Activated naive CD4-positive, alpha-beta T cell treated with anti-CD3 and anti-CD28 coated beads, Interleukin-2, amount 50 U/mL, for 16 hours (primary cell): Measurements from ENCODE around the gene GNAQ.
"Not testable (repeated sequence)": the region's sequence is repeated elsewhere in the genome, so short reads cannot be mapped to it uniquely, and the experiment has no call there.

Experiments
- DNase-seq: peaks from one replicate; pipeline ENCODE4 v3.0.0-alpha.2; 2020

GNAQ gene

DNA sequence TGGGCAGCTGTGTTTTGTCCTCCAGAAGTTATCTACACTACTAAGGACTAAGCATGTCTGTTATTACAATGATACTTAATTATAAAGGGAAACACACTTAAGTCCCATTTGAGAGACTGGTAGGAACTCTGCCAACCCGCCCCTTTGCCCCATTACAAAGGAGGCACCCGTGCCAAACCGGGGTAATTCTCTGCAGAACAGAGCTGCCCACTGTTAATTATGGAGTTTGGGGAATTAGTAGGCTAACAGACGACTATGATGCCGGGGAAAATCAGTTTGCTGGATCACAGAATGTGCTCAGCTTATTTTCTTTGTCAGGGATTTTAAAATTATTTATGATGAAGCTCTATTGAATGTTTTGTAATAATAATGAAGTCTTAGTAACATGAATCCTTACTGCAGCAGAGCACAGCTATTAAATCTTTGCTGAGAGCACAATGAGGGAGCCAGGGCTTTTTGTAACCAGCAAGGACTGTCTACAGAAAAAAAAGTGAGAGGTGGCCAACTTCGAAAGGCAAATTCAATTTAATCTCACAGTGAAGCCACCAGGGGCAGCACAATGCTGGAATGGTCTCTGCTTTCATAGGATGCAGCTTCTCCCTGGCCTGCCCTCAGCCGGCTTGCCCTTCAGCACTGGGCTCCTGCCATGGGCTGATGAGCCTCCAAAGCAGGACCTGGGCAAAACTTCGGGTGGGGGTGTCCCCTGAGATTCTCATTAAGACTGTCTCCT lies 134.5 kb downstream of the GNAQ start:
- no peak for DNase-seq

DNA sequence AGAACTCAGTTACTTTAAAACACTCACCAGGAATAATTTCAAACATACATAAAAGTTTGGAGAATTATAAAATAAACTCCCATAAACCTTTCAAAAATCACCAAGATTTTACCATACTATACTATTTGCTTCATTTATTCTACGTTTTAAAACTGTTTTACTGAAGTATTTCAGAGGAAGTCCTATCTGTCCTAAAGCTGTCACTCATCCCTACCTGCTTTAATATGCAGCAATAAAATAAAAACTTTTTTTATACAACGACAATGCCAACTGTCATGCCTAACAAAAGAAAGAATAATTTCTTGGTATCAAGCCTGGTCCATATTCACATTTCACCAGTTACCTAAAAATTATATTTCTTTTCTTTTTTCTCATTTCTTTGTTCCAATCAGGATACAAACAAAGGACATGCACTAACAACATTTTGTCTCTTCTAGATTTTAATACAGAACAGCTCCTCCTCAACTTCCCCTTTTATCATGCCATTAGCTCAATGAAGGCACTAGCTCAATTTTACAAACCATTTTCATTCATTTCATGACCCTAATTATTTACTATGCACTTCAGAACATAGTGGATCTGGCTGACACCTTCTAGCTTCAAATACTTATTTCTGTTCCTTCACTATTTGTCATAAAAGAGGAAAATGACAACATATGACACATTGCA lies 135.2 kb downstream of the GNAQ start:
- no peak for DNase-seq

DNA sequence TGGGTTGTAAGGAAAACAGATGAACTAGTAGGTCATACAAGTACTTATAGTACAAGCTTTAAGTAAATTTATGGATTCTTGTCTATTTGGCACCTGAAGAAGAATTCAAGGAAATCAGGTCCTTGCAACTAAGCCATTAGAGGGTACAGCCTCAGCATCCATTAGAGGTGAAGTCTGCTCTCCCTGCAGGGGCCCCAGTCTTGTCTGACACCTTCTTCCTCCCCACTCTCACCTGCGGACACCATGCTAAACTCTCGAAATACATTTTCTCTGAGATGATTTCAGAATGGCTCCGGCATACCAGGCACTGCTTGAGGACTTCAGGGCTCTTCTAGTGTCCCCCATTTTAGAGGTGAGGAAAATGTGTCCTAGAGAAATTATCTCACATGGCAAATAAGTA lies 137.9 kb downstream of the GNAQ start:
- no peak for DNase-seq

DNA sequence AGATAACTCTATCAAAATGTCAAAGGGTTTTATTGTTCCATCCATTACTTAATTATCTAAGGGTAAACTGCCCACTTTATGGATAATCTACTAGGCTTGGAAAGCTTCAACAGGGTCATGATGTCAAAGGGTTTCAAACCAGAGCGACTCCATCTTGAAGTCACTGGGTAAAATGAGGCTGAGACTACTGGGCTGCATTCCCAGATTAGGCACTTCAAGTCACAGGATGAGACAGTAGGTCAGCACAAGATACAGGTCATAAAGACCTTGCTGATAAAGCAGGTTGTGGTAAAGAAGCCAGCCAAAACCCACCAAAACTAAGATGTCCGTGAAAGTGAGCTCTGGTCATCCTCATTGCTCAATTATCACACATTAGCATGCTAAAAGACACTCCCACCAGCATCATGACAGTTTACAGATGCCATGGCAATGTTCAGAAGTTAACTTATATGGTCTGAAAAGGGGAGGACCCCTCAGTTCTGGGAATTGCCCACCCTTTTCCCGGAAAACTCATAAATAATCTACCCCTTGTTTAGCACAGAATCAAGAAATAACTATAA lies 138.6 kb downstream of the GNAQ start:
- no peak for DNase-seq

DNA sequence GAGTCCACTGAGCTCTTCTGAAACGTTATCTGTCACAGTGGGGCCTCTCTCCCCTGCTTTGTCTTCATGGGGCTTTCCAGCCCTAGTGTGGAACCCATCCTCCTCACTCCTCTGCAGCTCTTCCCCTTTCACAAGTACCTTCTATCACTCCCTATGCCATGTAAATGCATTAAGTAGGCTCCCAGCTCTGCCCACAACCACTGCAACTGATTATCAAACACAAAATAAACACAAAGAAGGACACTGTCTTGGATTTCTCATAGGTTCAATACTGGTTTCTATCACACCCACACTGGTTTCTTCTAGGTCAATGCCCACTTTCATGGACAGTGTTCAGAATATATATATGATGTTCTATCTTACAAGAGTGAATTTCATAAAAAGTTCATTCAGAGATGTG lies 139.4 kb downstream of the GNAQ start:
- DNase-seq: no peak

DNA sequence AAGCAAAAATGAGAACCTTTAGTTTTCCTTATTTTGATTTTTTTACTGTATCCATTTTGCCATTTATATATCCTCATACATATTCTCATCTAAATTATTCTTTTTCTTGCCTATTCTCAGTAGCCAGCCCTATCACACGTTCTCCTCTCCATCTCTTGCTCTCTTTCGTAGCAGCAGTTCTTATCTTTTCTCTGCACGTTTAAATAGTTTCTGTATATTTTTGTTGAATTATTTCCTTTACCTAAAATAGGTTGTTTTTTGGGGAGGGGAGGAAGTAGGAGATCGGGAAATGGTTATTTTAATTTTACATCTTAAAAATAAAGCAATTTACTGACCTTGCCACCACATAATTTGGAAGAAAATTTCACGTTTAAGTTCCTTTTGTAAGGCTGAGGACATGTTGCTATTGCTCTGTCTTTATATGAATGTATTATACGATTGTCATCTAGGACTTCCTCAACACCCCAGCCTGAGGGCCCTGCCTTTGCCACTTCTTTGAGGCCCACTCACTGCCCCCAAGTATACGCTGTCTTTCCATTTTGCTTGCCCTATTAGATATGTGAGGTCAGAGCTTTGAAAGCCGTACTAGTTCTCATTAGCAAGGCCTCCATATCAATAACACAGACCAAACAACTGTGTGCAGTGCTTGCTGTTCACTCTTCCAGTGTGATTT lies 140.3 kb downstream of the GNAQ start:
- no peak for DNase-seq

DNA sequence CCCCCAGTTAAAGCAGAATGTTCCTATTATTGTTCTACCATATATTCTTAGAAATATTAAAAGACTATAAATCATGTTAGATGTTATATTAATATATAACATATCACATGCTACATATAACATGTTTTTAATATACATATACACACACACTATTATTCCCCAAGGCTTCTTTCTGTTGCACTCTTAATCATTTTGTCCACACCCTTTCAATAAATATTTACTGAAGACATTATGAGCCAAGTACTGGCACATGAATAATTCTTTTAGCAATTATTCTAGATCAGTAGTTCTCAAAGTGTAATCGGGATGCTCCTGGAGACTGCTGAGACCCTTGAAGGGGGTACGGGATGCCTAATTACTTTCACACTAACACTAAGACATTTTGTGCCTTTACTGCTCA lies 143.9 kb downstream of the GNAQ start:
- no peak for DNase-seq

DNA sequence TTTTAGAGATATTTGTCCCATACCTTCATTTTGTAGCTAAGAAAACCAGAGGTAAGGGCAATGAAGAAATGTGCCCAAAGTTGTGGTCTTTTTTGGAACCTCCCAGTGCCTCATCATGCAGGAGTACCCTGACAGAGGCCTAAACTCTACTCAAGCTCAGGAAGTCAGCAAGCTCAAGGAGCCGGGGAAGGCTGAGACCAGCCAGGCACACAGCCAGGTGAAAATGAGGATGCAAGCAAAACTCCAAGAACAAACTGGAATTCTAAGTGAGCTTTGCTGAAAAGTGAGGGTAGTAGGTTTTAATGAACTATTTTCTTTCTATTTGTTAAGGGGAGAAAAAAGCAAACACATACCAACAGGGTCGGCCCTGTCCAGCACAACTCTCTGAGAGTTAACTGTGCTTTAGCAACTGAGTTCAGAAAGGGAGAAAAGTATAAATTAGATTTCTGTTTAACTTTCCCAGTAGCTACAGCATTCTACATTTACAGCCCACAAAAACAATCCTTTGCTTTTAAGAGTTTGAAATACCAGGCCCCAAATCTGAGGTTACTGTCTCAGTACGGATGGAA lies 146.4 kb downstream of the GNAQ start:
- DNase-seq: no peak

DNA sequence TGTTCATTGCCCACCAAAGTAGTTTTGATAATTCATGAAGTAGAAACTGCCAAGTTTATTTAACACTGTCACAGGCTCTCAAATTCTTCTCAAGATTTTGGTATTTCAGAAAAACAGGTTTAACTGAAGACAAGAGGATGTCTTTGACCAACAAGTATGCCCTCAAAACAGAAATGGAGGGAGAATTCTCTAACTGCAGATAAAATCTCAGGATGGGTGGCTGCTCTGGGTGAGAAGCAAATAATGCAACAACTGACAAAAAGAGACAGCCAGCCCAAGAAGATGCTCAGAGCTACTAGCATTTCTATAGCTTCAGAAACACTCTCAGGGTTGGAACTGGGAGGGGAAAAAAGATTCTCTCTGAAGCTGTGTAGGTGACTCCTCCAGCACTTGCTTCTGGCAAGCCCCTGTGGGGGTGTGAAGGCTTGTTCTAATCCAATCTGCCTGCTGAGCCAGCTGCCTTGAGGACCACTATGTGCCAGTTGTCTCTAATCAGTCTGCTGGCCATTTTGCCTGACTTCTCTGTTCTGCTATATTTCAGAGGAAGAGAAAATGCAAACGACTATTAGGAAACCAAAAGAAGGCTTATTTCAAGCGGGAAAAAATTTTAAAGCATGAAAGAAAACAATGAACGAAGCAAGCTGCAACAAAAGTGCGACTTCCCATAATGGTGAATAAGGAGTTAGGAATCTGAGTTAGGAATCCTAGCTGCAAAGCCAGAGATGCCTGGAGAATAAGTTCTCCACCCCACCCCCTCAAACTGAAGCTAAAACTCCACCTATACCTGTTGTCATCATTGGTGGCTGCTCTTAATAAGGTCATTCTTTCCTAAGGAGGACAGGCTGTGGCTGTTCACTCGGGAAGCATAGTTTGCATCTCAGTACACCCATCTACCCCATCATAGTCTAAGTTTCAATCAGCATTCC lies 147.5 kb downstream of the GNAQ start:
- no peak for DNase-seq

DNA sequence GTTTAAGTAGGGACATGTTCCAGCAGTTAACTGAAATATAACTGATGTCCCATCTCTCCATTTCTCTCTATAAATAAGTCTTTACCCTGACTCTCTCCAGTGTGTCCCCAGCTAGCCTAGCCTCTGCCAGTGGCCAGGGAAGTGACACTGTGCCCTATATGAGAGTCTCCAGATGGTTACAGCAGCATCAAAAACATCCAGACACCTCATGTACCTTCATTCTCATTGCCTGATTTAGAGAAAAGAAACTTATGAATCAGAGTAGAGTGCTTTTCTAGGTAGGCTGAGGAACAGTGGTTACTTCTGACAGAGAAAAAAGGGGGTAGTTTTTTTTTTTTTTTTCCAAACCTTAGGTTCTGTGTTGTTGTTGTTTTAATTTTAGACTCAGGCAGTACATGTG lies 148.5 kb downstream of the GNAQ start:
- no peak for DNase-seq

DNA sequence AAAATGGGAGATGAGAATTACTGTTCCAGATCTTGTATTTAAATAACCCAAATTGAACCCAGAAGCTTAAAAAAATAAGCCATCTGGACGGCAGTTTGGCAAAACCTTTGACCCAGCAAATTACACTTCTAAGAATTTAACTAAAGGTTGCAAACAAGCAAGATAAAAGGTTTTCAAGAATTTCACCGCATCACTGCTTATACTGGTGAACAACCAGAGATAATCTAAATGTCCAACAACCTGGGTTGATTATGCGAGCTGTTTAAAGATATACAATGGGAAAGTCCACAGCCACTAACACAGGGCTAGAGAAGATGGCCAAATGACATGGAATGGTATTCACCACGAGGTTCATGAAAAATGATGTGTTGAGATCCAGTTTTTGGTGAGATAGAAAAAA lies 149.3 kb downstream of the GNAQ start:
- DNase-seq: no peak

DNA sequence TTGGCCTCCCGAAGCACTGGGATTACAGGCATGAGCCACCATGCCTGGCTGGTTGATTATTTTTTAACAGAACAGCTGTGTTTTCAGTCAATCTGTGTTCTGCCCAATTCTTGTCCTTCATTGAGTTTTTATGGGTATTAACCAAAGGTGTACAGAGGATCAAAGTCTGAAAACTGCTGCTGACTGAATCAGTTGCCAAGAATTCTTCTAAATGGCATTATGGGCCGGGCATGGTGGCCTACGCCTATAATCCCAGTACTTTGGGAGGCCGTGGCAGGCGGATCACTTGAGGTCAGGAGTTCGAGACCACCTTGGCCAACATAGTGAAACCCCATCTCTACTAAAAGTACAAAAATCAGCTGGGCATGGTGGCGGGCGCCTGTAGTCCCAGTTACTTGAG lies 150.0 kb downstream of the GNAQ start:
- DNase-seq: not testable (repeated sequence)

DNA sequence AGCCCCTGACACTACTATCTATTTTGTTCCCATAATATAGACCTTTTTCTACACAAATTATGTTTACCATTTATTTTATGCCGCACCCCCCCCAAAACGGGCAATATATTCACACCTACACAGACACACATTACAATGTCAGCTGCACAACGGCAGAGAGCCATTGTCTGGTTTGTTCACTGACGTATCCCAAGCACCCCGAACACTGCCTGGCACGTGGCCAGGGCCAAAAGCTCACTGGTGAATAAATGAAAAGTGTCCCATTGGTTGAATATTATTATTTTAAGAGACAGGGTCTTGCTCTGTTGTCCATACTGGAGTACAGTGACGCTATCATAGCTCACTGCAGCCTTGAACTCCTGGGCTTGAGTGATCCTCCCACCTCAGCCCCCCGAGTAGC lies 150.5 kb downstream of the GNAQ start:
- DNase-seq: no peak

DNA sequence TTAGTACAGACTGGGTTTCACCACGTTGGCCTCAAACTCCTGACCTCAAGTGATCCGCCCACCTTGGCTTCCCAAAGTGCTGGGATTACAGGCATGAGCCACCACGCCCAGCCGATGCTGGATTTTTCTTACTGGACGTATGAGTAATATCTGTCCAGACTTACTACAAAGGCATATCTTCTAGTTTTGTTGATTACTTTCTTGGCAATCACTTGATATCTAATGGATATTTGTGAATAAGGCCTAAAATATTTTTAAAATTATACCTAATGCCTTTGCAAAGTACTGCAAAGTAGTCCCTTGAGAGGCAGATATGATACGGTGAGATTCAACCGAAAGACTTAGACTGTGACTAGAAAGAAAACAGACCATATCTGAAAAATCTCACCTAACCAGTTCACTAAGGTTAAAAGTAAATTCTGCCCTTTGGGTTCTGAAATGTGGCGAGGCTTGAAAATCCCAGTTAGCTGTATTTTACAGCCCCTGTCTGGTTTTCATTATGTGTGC lies 152.1 kb downstream of the GNAQ start:
- no peak for DNase-seq

DNA sequence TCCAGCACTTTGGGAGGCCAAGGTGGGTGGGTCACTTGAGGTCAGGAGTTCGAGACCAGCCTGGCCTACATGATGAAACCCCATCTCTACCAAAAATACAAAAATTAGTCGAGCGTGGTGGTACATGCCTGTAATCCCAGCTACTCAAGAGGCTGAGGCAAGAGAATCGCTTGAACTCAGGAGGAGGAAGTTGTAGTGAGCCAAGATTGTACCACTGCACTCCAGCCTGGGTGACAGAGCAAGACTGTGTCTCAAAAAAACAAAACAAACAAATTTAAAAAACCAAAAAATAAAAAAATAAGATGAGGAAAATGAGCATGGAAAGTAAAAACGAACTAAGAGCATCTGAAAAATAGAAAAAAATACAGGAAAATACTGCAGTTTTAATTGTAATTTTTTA lies 152.8 kb downstream of the GNAQ start:
- DNase-seq: not testable (repeated sequence)

DNA sequence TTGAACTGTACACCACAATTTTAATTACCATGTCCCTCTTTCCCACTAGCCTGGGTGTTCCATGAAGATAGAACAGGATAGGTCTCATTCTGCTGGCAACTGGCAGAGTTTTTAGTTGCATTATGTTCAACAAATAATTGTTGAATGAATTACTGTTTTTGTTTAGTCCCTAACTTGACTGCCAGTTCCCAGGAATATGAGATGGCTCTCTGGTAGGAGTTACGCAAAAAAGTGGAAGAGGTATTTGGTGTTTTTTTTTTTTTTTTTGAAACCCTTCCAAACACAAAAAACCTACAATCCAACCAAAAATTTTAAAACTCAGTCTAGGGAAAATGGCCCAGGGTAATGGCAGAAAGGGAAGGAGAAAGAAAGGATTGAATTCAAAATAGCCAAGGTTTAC lies 153.6 kb downstream of the GNAQ start:
- no peak for DNase-seq

DNA sequence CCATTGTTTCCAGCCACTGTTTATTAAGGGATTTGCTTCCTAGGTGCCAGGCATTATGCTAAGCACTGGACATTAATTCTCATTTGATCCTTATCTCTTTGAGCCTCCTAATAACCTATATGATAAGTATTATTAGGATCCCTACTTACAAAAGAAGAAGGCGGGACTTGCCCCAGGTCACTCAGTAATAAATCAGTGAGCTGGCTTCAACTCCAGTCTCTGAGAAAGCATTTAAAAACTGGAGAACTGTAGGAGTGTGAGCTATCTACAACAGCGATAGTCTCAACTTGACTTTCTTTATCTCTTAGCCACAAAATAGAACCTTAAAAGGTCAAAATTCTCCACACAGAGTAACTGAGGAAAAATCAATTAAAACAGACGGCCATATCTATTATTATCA lies 155.0 kb downstream of the GNAQ start:
- no peak for DNase-seq

DNA sequence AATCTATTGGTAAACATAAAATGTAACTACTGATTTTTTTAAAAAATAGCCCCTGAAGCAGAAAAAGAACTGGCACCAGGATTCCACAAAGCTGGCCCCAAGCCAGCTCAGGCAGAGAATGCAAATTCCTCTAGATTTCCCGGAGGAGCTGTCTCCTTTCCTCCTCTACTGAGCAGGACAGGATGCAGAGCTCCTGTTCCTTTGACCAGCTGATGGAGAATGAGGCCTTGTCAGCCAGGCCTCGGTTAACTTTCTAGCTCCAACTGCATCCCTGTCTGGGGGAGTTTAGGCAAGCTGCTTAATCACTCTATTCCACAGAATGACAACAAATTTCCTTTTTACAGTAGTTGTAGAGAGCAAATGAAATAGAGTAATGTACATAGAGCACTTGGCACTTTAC lies 155.5 kb downstream of the GNAQ start:
- DNase-seq: no peak

DNA sequence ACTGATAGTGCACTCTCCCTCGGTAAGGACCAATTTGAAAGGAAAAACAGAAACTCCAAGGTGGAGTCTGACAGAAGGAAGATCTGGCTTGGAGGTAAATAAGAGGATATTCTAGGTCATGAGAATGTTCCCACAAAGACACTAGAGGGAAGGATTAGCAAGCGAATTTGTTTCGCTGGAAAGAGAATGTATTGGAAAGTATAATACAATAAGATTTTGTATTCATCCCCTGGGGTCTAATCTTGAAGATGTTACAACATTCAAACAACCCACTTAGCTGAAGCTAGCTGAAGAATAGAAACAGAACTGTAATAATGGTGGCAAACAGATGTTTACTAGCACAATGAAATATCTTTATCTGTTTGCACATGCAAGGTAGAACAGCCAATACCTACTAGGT lies 158.7 kb downstream of the GNAQ start:
- no peak for DNase-seq

DNA sequence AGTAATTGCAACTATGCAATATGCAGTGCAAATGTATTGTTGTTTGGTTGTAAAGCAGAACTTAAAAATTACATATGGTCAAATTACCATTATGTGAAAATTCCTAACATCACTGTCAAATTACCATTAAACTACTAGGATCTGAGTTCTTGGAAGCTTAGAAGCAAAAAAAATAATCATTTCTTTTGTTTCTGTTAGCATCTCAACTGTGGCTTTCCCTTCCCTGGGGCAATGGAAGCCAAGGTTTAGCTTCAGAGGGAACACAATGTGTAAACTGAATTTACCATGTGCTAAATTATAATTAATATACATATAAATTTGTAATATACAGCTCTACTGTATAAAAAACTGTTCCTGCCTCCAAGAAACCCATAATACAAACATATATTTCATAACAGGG lies 159.4 kb downstream of the GNAQ start:
- no peak for DNase-seq

DNA sequence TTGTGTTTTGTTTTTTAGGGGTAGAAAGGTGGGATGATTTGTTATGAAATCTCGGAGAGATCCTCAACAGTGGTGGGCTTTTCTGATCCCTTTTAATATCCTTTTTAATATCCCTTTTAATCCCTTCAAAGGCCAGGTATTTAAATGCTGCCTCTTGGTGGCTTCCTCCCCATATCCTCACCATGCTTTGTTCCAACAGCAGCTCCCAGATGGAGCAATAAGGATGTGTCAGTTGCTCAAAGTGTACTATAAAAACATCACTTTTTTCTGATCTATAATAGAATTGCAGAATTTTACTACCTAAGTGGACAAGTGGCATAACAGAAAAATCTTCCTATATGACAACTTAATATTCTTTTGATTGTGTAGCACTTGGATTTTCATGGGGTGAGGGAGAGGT lies 160.1 kb downstream of the GNAQ start:
- DNase-seq: no peak

DNA sequence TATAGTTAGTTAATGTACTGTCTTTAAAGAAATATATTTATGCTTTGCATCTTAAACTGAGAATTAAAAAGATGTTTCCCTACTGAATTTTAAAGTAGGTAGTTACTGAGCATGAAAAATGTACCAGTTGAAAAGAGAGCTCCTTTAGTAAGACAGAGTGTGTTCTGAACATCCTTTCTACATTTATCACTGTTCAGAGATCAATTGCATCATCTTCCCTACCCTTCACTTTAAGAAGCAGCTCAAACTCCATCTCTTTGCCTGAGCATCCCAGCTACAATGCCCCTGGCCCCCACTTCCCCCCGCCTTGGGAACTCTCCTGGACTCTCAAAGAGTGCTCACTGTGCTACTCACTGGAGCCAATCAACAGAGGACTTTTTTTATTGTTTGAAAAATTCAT lies 164.7 kb downstream of the GNAQ start:
- DNase-seq: no peak
